Stomach (tissue), 4 donors: Measurements from ENCODE around the gene ATAD3A.
"Not testable (repeated sequence)": the region's sequence is repeated elsewhere in the genome, so short reads cannot be mapped to it uniquely, and the experiment has no call there.

Experiments
- POLR2A ChIP-seq, 4 donors: fragments of 450-650 bp; IDR thresholded peaks; one replicate each; pipeline ENCODE4 v1.6.1; 2016; ENCODE audit warnings: antibody characterized with exemption in 4 of 4, control low read depth in 2 of 4, mild to moderate bottlenecking in 1 of 4, moderate library complexity in 1 of 4
- POLR2AphosphoS5 ChIP-seq, 3 donors: sonication (generic); formaldehyde crosslinking; IDR thresholded peaks; one replicate each; pipeline ENCODE4 v1.6.1; 2016; ENCODE audit warnings: antibody characterized with exemption in 3 of 3
- TF ChIP-seq, protein P1 (sequence below), 7 experiments: fragments of 450-650 bp in 4 of 7; fragments of 200-600 bp in 3 of 7; sonication (generic) in 3 of 7; IDR thresholded peaks; one replicate each; pipeline ENCODE4 v1.5.1; 2016 to 2019; ENCODE audit warnings: antibody characterized with exemption in 7 of 7, control low read depth in 2 of 7, mild to moderate bottlenecking in 1 of 7

GRCh38 chr1:1505366-1505798 lies 6.6 kb upstream of the ATAD3A start:
- TF ChIP-seq, protein P1, sequence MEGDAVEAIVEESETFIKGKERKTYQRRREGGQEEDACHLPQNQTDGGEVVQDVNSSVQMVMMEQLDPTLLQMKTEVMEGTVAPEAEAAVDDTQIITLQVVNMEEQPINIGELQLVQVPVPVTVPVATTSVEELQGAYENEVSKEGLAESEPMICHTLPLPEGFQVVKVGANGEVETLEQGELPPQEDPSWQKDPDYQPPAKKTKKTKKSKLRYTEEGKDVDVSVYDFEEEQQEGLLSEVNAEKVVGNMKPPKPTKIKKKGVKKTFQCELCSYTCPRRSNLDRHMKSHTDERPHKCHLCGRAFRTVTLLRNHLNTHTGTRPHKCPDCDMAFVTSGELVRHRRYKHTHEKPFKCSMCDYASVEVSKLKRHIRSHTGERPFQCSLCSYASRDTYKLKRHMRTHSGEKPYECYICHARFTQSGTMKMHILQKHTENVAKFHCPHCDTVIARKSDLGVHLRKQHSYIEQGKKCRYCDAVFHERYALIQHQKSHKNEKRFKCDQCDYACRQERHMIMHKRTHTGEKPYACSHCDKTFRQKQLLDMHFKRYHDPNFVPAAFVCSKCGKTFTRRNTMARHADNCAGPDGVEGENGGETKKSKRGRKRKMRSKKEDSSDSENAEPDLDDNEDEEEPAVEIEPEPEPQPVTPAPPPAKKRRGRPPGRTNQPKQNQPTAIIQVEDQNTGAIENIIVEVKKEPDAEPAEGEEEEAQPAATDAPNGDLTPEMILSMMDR (IDR thresholded peaks at IDR 0.05) = peak in 1 of 7 experiments; percentile 6
- not testable (repeated sequence) for TF ChIP-seq POLR2A (IDR thresholded peaks at IDR 0.05)
- peak in 1 of 3 donors; percentile 3 for TF ChIP-seq POLR2AphosphoS5 (IDR thresholded peaks at IDR 0.05)
